Measurements from ENCODE around the gene CNTN3.

The CNTN3 gene

GRCh38 chr3:74614107-74614967 lies at the start of gene CNTN3:
Gene CNTN3 (minus strand): TSS chr3:74614659. CDS start chr3:74521112, 93,547 bp downstream.
- DNase-seq (ENCODE audit: low read depth in 3 of 3): no peak

GRCh38 chr3:74663178-74663577 lies 48.7 kb upstream of the CNTN3 start:
- DNase-seq (ENCODE audit: low read depth in 3 of 3): no peak

- no peak for DNase-seq (ENCODE audit: low read depth in 3 of 3)
Measured at GRCh38 chr3:74661672-74662071, 47.2 kb upstream of the CNTN3 start.

GRCh38 chr3:74651885-74652284 lies 37.4 kb upstream of the CNTN3 start:
- no peak for DNase-seq (ENCODE audit: low read depth in 3 of 3)

- DNase-seq (ENCODE audit: low read depth in 3 of 3): no peak
Measured at GRCh38 chr3:74651292-74651691, 36.8 kb upstream of the CNTN3 start.

GRCh38 chr3:74648107-74648506 lies 33.6 kb upstream of the CNTN3 start:
- DNase-seq (ENCODE audit: low read depth in 3 of 3): no peak

- no peak for DNase-seq (ENCODE audit: low read depth in 3 of 3)
Measured at GRCh38 chr3:74646094-74646493, 31.6 kb upstream of the CNTN3 start.

GRCh38 chr3:74643636-74644035 lies 29.2 kb upstream of the CNTN3 start:
- DNase-seq (ENCODE audit: low read depth in 3 of 3): no peak

- no peak for DNase-seq (ENCODE audit: low read depth in 3 of 3)
Measured at GRCh38 chr3:74642876-74643275, 28.4 kb upstream of the CNTN3 start.

- no peak for DNase-seq (ENCODE audit: low read depth in 3 of 3)
Measured at GRCh38 chr3:74640211-74640610, 25.8 kb upstream of the CNTN3 start.

GRCh38 chr3:74639681-74640080 lies 25.2 kb upstream of the CNTN3 start:
- no peak for DNase-seq (ENCODE audit: low read depth in 3 of 3)

GRCh38 chr3:74636981-74637380 lies 22.5 kb upstream of the CNTN3 start:
- DNase-seq (ENCODE audit: low read depth in 3 of 3): no peak

GRCh38 chr3:74633021-74633420 lies 18.6 kb upstream of the CNTN3 start:
- no peak for DNase-seq (ENCODE audit: low read depth in 3 of 3)

- no peak for DNase-seq (ENCODE audit: low read depth in 3 of 3)
Measured at GRCh38 chr3:74631351-74632140, 17.1 kb upstream of the CNTN3 start.

- DNase-seq (ENCODE audit: low read depth in 3 of 3): no peak
Measured at GRCh38 chr3:74630602-74631001, 16.1 kb upstream of the CNTN3 start.

GRCh38 chr3:74626011-74626410 lies 11.6 kb upstream of the CNTN3 start:
- no peak for DNase-seq (ENCODE audit: low read depth in 3 of 3)

GRCh38 chr3:74624301-74624700 lies 9.8 kb upstream of the CNTN3 start:
- DNase-seq (ENCODE audit: low read depth in 3 of 3): no peak

GRCh38 chr3:74623261-74623836 lies 8.9 kb upstream of the CNTN3 start:
- no peak for DNase-seq (ENCODE audit: low read depth in 3 of 3)

- DNase-seq (ENCODE audit: low read depth in 3 of 3): no peak
Measured at GRCh38 chr3:74621581-74621980, 7.1 kb upstream of the CNTN3 start.

GRCh38 chr3:74617776-74618175 lies 3.3 kb upstream of the CNTN3 start:
- DNase-seq (ENCODE audit: low read depth in 3 of 3): no peak

- no peak for DNase-seq (ENCODE audit: low read depth in 3 of 3)
Measured at GRCh38 chr3:74613521-74614106, 845 bp downstream of the CNTN3 start.

GRCh38 chr3:74613060-74613459 lies 1.4 kb downstream of the CNTN3 start:
- no peak for DNase-seq (ENCODE audit: low read depth in 3 of 3)
